HG03442 (cell line): ENCODE data around the gene POLR2L.

ENCODE experiments used
- ATAC-seq: cut with Tn5 transposase; IDR thresholded peaks from one replicate; pipeline ENCODE4 v1.9.1; 2021; ENCODE audit warnings: mild to moderate bottlenecking, moderate library complexity; ENCODE audit not compliant: unreplicated experiment

Gene POLR2L

GRCh38 chr11:855796-856195 lies 13.5 kb upstream of the POLR2L start:
- no peak for ATAC-seq

GRCh38 chr11:855330-855674 lies 13.0 kb upstream of the POLR2L start:
- ATAC-seq = no peak

DNA sequence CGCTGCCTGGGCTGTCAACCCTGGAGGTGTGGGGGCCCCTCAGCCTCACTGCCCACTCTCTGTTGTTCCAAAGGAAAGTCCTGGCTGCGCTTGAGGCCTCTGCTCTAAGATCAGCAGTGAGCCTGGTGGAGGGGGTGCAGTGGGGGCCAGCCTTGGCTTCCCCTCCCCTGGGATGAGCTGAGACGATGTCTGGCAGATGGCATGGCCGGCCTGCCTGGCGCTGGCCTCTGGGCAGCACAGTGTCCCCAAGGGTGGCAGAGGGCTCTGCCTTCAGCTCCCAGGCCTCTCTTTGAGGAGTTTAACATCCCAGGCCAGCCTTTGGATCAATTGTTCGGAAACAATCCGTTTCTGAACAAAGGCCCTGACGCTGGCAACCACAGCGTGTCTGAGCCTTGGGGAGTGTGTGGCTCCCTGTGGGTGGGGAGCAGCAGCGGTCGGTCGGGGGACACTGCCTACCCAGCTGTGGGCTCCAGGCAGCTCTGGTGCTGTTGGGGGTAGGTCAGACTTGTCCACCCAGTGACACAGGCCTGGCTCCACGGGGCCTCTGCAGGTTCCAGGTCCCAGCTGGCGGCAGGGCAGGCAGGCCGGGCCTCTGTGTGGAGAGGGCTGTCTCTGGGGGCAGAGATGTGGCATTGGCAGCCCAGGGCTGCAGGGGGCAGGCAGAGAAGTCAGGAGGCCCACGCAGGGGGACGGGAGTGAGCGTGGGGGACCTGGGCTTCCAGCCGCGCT lies 12.4 kb upstream of the POLR2L start:
- ATAC-seq = no peak

- ATAC-seq = no peak
These were observed 11.5 kb upstream of the POLR2L start for GRCh38 chr11:853682-854448.

DNA sequence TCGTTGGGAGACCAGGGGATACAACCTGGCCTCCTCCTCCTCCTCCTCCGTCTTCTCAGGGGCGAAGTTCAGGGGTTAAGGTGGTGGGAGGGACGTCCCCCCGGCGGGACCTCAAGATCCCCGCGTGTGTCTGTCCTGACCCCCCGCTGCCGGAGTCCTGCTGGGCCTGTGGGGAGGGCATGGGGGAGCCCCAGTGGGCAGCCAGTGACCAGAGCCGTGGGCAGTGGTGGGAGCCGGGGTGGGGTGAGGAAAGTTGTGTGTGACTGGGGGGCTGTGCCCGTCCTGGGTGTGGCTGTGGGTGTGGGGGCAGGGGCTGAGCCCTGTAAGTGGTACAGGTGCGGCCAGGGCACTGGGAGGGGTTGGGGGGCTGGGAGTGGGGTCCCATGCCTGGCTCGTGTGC lies 10.4 kb upstream of the POLR2L start:
- no peak for ATAC-seq

DNA sequence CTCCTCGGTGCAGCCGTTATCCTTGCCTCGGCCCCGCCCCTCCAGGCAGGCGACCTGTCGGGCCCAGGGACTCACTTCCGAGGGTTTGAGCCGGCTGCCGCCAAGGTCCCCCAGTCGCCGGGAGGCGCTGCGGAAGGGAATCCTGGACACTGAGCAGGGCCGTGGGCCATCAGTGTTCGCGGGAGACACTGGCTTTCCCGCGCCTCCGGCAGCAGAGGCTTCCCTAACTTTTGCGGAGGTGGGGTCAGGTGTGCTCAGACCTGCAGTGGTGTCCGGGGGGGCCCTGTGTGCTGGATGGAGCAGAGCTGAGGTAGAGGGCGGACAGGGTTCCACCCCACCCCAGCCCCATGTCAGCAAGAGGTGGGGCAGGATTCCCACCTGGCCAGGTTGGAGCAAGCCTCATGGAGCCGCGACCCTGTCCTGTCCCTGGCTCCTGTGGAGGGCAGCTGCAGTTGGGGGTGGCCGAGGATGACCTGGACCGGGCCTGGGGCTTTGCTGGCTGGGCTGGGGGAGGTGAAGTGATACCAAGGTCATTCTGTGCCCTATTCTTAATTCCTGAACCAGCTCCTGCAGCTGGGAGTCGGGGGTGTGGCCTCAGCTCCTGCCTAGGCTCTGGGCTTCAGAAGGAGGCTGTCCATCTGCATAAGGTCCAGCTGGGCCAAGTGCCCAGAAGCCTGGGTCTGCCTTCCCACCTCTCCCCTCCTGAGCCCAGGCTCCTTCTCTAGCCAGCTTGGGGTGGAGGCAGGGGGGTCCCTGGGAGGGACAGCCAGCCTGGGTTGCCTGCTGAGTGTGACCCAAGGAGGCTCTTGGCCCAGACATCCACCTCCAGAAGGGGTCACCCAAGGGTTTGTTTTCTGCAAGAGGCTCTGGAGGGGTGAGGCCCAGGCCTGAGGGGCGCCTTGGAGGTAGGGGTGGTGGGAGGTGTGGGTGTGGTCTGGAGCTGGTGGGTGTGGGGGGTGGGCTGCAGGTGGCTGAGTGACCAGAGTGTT lies 8.7 kb upstream of the POLR2L start:
- ATAC-seq = no peak

DNA sequence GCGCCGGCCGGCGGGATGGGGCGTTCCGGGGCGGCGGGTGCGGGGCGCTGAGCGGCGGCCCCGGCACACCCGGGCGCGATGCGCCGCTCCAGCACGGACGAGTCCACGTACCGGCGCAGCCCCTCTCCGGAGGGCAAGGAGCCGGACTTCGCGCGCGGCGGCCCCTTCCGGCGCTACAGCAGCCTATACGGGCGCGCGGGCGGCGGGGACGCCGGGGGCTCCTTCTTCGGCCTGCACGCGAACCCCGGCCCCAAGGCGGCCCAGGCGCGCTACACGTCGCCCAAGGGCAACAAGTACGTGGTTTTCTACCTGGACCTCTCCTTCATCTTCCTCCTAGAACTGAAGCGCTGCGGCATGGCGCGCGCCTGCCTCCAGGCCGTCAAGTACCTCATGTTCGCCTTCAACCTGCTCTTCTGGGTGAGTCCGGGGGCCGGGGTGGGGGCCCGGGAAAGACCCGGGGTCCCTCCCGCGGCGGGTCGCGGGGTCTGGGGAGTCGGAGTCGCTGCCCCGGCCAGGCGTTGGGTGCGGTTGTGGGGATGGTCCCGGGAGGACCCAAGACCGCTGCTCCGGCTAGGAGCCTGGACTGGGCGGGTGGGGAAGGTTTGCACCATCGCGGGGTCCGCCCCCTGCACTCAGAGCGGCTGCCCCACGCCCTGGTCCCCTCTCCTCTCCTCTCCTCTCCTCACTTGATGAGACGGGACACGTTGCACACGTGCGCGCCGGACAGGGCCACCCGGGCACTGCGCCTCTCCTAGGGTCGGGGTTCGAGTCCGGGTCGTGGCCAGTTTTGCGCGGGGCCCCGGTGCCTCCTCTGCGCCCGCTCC lies 7.8 kb upstream of the POLR2L start:
- no peak for ATAC-seq

DNA sequence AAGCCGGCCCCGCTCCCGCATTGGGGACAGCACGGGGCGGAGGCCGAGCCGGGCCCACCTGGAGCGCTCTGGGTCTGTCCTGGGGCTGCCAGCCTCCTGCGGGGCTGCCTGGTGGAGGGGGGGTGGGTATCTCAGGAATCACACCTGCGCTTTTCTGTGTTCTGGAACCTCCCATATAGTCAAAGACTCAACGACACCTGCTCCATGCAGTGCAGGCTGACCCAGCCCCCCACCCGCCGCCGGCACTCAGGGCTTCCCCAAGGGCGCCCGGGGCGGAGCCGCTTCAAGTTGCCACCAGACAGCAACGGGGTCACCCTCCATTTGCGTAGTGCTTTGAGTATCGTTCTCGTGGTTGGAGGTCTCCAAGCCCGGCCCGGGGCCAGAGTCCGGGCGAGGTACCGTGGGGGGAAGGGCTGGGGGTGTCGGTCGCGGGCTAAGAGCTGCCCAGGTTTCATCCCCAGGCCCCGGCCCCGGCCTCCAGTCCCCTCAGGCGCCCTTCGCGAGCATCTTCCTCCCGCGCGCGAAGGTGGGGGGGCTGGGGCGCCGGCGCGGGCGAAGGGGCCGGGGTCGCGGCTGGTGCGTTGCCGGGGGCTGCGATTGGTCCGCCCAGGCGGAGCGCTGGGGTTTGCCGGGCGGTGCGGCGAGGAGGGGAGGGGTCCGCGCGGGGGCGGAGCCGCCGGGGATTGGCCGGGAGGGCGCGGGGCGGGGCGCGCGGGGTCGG lies 6.9 kb upstream of the POLR2L start:
- no peak for ATAC-seq

DNA sequence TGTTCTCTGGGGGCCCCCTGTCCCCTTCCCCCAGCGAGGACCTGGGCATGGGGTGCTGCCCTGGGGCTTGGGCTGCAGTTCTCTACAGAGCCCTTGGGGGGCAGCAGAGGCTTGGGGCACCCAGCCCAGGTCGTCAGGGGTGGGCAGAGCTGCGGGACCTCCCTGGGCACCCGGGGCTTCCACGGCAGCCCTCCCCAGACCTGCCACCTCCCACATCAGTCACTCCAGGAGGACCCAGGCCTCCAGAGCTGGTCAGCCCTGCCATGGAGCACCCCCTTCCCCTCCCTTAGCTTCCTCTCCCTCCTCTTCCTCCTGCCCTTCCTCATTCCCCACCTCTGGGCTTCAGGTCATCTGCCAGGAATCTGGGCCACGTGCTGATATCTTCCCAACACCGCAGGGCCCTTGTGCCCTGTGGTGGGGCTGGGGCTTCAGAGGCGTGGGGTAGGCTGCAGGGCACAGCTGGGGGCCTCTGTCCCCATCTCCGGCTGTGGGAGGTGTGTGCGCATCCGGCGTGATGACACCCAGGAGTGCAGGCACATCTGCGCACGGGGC lies 6.1 kb upstream of the POLR2L start:
- ATAC-seq = no peak

DNA sequence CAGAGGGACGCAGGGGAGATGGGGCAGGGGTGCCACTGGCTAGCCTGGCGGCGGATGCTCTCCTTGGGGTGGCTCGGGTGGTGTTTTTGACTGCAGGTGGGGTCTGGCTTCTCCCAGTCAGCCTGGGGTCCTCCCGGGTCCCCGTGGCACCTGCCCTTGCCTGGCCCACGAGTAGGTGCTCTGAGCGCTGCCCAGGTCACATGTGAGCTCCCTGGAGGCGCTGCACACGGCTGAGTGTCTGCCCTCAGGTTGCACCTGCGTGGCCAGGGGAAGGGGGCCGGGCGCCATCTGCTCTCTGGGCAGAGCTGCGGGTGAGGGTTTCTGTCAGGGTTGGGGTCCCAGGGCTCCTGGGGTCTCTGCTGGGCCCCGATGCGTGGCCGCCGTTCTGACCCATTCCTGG lies 5.5 kb upstream of the POLR2L start:
- no peak for ATAC-seq

DNA sequence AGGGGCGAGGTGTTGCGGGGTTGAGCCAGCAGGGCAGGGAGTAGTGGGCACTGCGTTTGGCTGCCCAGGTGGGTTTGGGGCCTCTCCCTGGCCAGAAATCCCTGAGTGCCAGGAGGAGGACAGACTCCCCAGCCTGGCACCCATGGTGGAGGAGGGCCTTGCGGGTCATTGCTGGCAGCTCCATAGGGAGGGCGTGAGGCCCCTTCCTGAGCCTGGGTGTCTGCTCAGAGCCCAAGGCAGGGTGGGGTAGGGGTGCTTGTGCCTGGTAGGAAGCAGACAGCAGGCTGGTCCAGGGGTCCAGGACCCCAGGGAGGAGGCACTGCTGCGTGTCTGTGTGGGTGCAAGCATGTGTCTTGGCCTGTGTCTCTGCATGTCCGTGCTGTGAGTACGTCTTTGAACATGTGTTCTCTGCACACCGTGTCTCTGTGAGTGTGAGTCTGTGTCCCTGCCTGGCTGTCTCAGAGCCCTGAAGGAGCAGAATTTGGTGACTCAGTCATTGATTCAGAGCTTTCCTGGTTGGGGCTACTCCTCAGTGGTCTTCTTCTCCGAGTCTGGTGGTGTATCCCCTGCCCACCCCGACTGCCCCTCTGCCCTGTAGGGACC lies 4.3 kb upstream of the POLR2L start:
- no peak for ATAC-seq

DNA sequence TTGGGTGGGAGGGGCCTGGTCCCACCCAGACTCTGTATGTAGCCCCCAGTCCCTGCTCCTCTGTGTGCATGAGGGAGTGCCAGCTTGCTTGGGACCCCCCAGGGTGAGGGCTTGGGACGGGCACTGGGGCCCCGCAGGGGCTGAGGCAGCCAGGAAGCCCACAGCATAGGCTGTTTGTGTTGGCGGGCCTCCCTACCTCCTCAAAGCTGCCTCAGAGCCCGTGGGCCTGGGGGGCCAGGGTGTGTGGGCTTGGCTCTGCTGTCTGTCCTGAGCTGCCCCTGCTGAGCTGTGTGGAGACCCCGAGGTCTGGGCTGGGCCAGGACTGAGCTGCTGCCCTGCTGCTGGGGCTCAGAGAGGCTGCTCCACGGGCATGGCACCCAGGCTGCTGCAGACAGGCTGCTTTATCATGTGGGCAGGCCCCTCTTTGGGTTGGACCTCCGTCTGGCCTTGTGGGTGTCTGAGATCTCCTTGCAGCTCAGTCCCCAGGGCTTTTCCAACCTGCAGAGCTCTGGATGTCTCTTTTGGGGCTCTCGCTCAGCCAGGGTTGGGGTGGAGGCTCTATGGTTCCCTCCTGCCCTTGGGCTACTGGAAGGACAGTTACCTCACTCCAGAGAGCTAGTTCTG lies 3.7 kb upstream of the POLR2L start:
- no peak for ATAC-seq

DNA sequence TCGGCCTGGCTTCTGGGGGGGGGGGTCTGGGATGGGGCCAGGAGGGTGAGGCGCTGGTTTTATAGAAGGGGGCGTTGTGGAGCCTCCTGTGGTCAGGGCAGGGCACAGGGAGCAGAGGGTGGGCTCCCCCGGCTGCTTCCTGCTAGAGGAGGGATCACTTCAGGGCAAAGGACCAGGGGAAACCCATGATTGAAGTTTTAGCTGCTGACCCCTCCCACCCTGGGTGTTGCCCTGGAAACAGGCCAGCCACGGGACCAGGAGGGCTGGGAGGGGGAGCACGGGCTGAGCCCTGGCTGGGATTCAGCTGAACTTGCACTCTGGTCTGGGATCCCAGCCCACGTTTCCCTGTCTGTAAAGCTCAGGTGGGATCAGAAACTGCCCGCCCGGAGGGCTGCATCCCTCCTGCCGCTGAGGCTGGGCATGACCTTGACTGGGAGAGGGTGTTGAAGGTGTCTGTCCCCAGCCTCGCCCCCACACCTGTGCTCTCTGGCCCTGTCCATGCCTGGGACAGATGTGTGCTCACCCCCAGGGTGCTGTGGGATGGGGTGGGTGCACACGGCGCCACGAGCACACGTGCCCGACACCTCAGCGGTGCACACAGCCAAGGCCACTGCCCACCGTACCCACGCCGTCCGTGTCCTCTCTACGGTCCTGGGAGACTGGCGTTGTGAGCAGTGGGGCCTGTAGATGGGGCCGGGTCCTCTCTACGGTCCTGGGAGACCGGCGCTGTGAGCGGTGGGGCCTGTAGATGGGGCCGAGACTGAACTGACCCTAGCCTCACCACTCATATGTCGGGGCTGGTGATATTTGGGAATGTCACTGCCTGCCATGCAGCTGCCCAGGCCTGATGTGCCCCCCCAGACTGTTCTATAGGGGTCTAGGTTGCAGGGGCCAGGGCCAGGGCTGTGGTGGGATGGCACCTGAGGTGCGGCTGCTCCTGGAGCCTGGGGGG lies 2.6 kb upstream of the POLR2L start:
- no peak for ATAC-seq

DNA sequence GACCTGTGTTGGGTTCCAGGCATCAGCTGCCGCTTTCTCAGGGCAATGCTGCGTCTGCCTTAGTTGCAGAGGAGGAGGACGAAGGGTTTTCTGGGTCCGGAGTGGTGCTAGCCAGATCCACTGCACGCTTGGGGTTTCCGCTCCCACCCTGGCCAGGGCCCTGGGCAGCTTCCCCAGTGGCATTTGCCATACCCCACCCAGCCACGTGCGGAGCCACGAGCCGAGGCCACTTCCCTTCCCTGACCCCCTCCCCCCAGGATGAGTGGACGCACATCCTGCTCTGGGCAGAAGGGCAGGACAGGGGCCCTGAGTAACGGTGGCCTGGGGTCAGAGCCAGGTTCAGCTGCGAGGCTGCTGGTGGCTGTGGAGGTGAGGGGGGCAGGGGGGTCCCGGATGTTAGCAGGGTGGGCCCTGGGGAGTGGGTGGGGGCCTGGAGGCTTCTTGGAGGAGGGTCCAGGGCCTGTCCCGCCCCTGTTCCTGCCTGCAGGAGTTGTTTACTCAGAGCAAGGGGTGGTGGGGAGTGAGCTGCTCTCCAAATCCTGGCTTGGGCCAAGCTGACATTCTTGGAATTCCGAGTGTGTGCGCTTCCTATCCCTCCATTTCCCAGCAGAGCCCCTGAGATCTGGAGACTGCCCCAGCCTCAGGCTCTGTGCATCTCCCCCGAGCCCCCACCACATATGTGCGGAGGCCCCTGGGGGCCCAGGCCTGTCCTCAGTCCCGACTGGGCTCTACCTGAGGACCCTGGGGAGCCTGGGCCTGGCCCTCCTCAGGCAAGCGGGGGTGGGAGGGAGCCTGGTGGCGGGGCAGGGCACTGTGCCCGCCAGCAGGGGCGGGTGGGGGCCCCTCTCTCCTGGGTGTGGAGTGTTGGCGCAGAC lies 1.7 kb upstream of the POLR2L start:
- no peak for ATAC-seq

DNA sequence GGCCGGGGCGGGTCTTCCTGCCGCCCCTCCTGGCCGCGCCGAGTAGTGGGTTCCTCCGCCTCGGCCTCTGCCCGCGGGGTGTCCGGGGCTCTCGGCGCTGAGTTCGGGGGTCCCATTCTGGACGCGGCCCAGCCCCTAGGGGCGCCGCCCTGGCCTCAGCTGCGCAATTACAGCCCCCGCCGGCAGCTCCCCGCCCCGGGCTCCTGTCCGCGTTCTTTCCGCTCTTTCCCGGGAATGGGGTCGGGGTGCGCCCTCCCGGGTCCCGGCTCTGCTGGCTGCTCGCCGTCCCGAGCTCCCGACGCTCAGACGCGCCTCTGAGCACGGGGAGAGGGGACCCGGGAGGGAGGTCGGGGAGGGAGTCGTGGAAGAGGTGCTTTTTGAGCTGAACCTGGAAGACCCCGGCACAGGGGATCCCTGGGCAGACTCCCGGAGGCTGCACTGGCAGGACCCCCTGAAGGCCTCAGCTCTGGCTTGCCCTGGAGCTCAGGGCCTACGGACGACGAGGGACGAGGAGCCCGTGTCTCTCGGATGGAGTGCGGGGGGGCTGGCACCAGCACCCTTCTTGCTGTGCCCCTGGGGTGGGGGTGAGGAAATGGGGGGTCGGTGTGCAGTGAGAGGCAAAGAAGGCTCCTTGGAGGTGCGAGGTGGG lies 881 bp upstream of the POLR2L start:
- ATAC-seq = no peak

DNA sequence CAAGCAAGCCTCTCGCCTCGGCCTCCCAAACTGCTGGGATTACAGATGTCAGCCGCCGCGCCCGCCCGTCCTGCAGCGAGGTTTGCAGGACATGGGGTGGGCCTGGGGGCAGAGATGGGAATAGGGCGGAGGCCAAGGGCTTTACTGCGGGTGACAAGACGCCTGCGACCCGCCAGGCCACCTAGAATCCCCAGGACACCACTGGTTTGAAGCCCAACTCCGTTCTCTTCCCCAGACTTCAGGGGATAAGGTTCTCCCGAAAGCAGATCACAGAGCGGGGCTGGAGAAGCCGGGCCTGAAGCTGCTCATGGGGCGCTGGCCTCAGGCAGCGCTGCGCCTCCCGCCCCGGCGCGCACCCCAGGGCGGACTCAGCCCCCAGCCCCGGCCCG lies 354 bp downstream of the POLR2L start:
- ATAC-seq = peak; percentile 18
